ENCODE measurements around the gene UBA52. TPM values are rescaled to one million over a fixed set of nuclear protein-coding genes. Genes with fewer than 3 reads are reported as not detected.
A peak's percentile ranks its signal among the peaks of the same experiment; 100 is the strongest.

Gene UBA52
- total and polyA plus RNA-seq, 10 of the 15 experiments (the other 5 are each of a cell fraction or from before 2014, with no cell fraction given): 1,131 to 2,392 (median 1,645) TPM

DNA sequence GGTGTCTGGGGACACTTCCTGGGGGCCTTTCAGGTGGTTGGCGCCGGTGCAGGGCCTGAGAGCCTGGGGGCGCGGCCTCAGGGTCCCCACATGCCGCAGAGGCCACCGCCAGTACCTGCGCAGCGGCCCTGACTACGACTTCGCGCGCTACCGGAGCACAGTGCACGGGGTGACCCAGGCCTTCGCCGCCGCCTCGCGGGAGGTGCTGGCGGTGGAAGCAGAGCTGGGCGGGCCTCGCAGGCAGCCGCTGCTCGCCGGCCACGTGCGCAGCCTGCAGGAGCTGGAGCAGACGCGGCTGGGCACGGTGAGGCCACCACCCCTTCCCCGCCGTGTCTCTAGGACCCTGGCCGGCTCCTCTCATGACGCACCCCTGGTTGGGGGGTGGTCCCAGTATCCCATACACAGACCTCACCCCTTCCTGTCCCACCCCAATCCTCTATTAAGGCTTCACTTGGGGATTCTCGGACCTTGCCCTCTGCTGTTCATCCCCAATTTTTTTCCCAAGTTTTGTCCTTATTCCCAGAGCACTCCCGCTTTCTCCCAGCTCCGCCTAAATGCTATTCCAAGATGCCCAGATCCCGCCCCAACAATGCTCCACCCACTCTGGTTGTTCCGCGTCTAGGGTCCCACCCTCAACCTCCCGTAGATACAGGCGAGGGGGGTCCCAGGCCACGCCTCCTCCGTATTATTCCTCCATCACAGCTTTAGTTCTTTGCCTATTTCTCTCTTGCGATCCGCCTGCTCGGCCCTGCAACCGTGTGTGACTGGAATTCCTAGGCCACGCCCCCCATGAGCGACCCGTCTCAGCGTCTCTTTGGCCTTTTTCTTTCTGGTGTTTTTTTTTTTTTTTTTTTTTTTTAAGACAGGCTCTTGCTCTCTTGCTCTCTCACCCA is 18.0 kb downstream of the UBA52 start (continued):
- TF ChIP-seq MYB (IDR thresholded peaks at IDR 0.05; ENCODE audit: borderline replicate concordance, low read depth, low read length): no peak
- peak; percentile 17; the same call in 1 of the 2 replicates for TF ChIP-seq LARP7 (IDR thresholded peaks at IDR 0.05)
- TF ChIP-seq, protein P1, sequence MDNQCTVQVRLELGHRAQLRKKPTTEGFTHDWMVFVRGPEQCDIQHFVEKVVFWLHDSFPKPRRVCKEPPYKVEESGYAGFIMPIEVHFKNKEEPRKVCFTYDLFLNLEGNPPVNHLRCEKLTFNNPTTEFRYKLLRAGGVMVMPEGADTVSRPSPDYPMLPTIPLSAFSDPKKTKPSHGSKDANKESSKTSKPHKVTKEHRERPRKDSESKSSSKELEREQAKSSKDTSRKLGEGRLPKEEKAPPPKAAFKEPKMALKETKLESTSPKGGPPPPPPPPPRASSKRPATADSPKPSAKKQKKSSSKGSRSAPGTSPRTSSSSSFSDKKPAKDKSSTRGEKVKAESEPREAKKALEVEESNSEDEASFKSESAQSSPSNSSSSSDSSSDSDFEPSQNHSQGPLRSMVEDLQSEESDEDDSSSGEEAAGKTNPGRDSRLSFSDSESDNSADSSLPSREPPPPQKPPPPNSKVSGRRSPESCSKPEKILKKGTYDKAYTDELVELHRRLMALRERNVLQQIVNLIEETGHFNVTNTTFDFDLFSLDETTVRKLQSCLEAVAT (IDR thresholded peaks at IDR 0.05): peak; percentile 82
- TF ChIP-seq, protein P2, sequence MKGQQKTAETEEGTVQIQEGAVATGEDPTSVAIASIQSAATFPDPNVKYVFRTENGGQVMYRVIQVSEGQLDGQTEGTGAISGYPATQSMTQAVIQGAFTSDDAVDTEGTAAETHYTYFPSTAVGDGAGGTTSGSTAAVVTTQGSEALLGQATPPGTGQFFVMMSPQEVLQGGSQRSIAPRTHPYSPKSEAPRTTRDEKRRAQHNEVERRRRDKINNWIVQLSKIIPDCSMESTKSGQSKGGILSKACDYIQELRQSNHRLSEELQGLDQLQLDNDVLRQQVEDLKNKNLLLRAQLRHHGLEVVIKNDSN (IDR thresholded peaks at IDR 0.05; ENCODE audit: borderline replicate concordance, extremely low read length, insufficient read depth, low read depth, low read length): peak; percentile 79
- TF ChIP-seq, protein P3, sequence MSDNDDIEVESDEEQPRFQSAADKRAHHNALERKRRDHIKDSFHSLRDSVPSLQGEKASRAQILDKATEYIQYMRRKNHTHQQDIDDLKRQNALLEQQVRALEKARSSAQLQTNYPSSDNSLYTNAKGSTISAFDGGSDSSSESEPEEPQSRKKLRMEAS (IDR thresholded peaks at IDR 0.05; ENCODE audit: low read depth, low read length): peak; percentile 97
- TF ChIP-seq TBL1XR1 (IDR thresholded peaks at IDR 0.05; ENCODE audit: low read depth, low read length): no peak
- TF ChIP-seq MEF2A (IDR thresholded peaks at IDR 0.05; ENCODE audit: insufficient read depth, low read depth, low read length): no peak
- no peak for TF ChIP-seq WRNIP1 (IDR thresholded peaks at IDR 0.05; ENCODE audit: borderline replicate concordance, low read depth, low read length)
- TF ChIP-seq, protein P4, sequence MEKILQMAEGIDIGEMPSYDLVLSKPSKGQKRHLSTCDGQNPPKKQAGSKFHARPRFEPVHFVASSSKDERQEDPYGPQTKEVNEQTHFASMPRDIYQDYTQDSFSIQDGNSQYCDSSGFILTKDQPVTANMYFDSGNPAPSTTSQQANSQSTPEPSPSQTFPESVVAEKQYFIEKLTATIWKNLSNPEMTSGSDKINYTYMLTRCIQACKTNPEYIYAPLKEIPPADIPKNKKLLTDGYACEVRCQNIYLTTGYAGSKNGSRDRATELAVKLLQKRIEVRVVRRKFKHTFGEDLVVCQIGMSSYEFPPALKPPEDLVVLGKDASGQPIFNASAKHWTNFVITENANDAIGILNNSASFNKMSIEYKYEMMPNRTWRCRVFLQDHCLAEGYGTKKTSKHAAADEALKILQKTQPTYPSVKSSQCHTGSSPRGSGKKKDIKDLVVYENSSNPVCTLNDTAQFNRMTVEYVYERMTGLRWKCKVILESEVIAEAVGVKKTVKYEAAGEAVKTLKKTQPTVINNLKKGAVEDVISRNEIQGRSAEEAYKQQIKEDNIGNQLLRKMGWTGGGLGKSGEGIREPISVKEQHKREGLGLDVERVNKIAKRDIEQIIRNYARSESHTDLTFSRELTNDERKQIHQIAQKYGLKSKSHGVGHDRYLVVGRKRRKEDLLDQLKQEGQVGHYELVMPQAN (conservative IDR thresholded peaks at IDR 0.05): peak; percentile 83
- TF ChIP-seq, protein P5, sequence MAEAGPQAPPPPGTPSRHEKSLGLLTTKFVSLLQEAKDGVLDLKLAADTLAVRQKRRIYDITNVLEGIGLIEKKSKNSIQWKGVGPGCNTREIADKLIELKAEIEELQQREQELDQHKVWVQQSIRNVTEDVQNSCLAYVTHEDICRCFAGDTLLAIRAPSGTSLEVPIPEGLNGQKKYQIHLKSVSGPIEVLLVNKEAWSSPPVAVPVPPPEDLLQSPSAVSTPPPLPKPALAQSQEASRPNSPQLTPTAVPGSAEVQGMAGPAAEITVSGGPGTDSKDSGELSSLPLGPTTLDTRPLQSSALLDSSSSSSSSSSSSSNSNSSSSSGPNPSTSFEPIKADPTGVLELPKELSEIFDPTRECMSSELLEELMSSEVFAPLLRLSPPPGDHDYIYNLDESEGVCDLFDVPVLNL (IDR thresholded peaks at IDR 0.05; ENCODE audit: low read depth, low read length): peak; percentile 21; the same call in 1 of the 2 replicates
- TF ChIP-seq IKZF1 (conservative IDR thresholded peaks at IDR 0.05): peak; percentile 21
- no peak; the same call in 1 of the 2 replicates for TF ChIP-seq HDGF (IDR thresholded peaks at IDR 0.05)
- TF ChIP-seq POLR2A (IDR thresholded peaks at IDR 0.05; ENCODE audit: low read depth, low read length): no peak; the same call in 1 of the 2 replicates
- TF ChIP-seq BACH1 (IDR thresholded peaks at IDR 0.05; ENCODE audit: borderline replicate concordance): peak; percentile 12; the same call in 1 of the 2 replicates
- TF ChIP-seq IKZF2 (IDR thresholded peaks at IDR 0.05): peak; percentile 55 to 57; a peak in 3 of 4 replicates
- TF ChIP-seq SMAD1 (IDR thresholded peaks at IDR 0.05; ENCODE audit: low read depth, partially characterized antibody): no peak
- no peak for TF ChIP-seq FOXK2 (IDR thresholded peaks at IDR 0.05)
- 0 out of 2 replicates have a peak, but pooled peaks have one; percentile 23 for TF ChIP-seq YY1 (IDR thresholded peaks at IDR 0.05; ENCODE audit: low read depth, low read length)
- TF ChIP-seq, protein P6, sequence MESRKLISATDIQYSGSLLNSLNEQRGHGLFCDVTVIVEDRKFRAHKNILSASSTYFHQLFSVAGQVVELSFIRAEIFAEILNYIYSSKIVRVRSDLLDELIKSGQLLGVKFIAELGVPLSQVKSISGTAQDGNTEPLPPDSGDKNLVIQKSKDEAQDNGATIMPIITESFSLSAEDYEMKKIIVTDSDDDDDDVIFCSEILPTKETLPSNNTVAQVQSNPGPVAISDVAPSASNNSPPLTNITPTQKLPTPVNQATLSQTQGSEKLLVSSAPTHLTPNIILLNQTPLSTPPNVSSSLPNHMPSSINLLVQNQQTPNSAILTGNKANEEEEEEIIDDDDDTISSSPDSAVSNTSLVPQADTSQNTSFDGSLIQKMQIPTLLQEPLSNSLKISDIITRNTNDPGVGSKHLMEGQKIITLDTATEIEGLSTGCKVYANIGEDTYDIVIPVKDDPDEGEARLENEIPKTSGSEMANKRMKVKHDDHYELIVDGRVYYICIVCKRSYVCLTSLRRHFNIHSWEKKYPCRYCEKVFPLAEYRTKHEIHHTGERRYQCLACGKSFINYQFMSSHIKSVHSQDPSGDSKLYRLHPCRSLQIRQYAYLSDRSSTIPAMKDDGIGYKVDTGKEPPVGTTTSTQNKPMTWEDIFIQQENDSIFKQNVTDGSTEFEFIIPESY (IDR thresholded peaks at IDR 0.05): no peak
- TF ChIP-seq TCF7 (IDR thresholded peaks at IDR 0.05; ENCODE audit: borderline replicate concordance): no peak
- no peak for TF ChIP-seq JUNB (IDR thresholded peaks at IDR 0.05)
- TF ChIP-seq SIN3A (IDR thresholded peaks at IDR 0.05; ENCODE audit: low read depth, low read length): 0 out of 2 replicates have a peak, but pooled peaks have one; percentile 3
- TF ChIP-seq CBX3 (IDR thresholded peaks at IDR 0.05; ENCODE audit: borderline replicate concordance, low read depth): no peak
